GM21786 (cell line): ENCODE measurements around the gene LMCD1.
A peak's percentile ranks its signal among the peaks of the same experiment; 100 is the strongest.

Experiments
- ATAC-seq: cut with Tn5 transposase; IDR thresholded peaks from one replicate; pipeline ENCODE4 v1.9.1; 2021; ENCODE audit not compliant: unreplicated experiment

Gene LMCD1

GRCh38 chr3:8608041-8608790 lies 106.6 kb downstream of the LMCD1 start:
- no peak for ATAC-seq

GRCh38 chr3:8608791-8609467 lies 107.3 kb downstream of the LMCD1 start:
- ATAC-seq, result no peak

GRCh38 chr3:8610951-8611350 lies 109.3 kb downstream of the LMCD1 start:
- ATAC-seq, result no peak

GRCh38 chr3:8617921-8618320 lies 116.3 kb downstream of the LMCD1 start:
- ATAC-seq, result no peak

- ATAC-seq, result no peak
These were observed 117.3 kb downstream of the LMCD1 start for GRCh38 chr3:8618950-8619349.

GRCh38 chr3:8619548-8619947 lies 117.9 kb downstream of the LMCD1 start:
- ATAC-seq, result no peak

- ATAC-seq, result no peak
These were observed 119.5 kb downstream of the LMCD1 start for GRCh38 chr3:8621141-8621540.

GRCh38 chr3:8621872-8622271 lies 120.2 kb downstream of the LMCD1 start:
- ATAC-seq, result no peak

GRCh38 chr3:8622873-8623691 lies 121.5 kb downstream of the LMCD1 start:
- ATAC-seq, result peak; percentile 90

GRCh38 chr3:8623741-8624140 lies 122.1 kb downstream of the LMCD1 start:
- ATAC-seq, result no peak
